Prostate gland (tissue), 2 donors: ENCODE data around the gene ZNF587B. TPM values are rescaled to one million over a fixed set of nuclear protein-coding genes. Genes with fewer than 3 reads are reported as not detected.
"Not testable (repeated sequence)": the region's sequence is repeated elsewhere in the genome, so short reads cannot be mapped to it uniquely, and the experiment has no call there.

Experiments
- DNase-seq: peaks from one replicate; pipeline ENCODE4 v3.0.0-alpha.2; 2019; ENCODE audit warnings: low spot score
- H3K27ac ChIP-seq, 2 donors: fragments of 200-600 bp; sonication (generic); 2 replicates each; pipeline ENCODE4 v1.5.1; 2017 to 2019
- H3K27me3 ChIP-seq: fragments of 200-600 bp; sonication (generic); replicated peaks from 2 replicates; pipeline ENCODE4 v1.5.1; 2019; ENCODE audit not compliant: insufficient read depth
- H3K36me3 ChIP-seq, 2 donors: fragments of 200-600 bp; sonication (generic); 1 replicate in 1 of 2; 2 replicates in 1 of 2; pipeline versions ENCODE4 v1.5.1 to v1.8.1; 2017 to 2019
- H3K4me1 ChIP-seq: fragments of 200-600 bp; sonication (generic); replicated peaks from 2 replicates; pipeline ENCODE4 v1.5.1; 2019
- H3K4me3 ChIP-seq, 2 donors: fragments of 200-600 bp; sonication (generic); 2 replicates each; pipeline ENCODE4 v1.5.1; 2017 to 2019
- H3K9me3 ChIP-seq: fragments of 200-600 bp; sonication (generic); 2 replicates; pipeline ENCODE4 v1.5.1; 2017
- CTCF ChIP-seq, 4 experiments: fragments of 200-600 bp in 2 of 4; fragments of 450-650 bp in 2 of 4; sonication (generic) in 2 of 4; IDR thresholded peaks; 1 replicate in 3 of 4; 2 replicates in 1 of 4; pipeline ENCODE4 v1.5.1; 2016 to 2019; ENCODE audit warnings: antibody characterized with exemption in 4 of 4, mild to moderate bottlenecking in 2 of 4, moderate library complexity in 2 of 4
- POLR2A ChIP-seq: fragments of 450-650 bp; IDR thresholded peaks from one replicate; pipeline ENCODE4 v1.6.1; 2016; ENCODE audit warnings: antibody characterized with exemption, mild to moderate bottlenecking
- POLR2AphosphoS5 ChIP-seq: sonication (generic); formaldehyde crosslinking; IDR thresholded peaks from one replicate; pipeline ENCODE4 v1.6.1; 2017; ENCODE audit warnings: antibody characterized with exemption
- WGBS: methylation state at CpG from one replicate; pipeline ENCODE4 v1.1.5; 2018; 5-methylcytosine and 5-hydroxymethylcytosine counted together
- intact Hi-C: fragments of 100-400 bp; cut with DNase I; formaldehyde crosslinking; loops from one replicate; pipeline ENCODE4 v1.14.2; 2022
- total RNA-seq, 2 donors: library from RNA; depleted of rRNA; stranded (reverse); fragments of >200 nt; gene quantifications; one replicate each; pipeline ENCODE4 v1.1.0, GENCODE V29; 2016

Gene ZNF587B
- total RNA-seq, 2 donors from 2014 or later = 21.1 to 23.5 TPM

GRCh38 chr19:57849666-57850473, 19.8 kb downstream of the ZNF587B start, which contains the start of gene ZNF587:
ZNF587 (plus strand) TSS chr19:57849859; CDS start chr19:57850039, 180 bp downstream.
- TF ChIP-seq POLR2A (peak; percentile 11), POLR2AphosphoS5 (peak; percentile 90)
- Histone ChIP-seq H3K27ac (peak within 1 kb of the TSS; percentile 77 to 79), H3K4me3 (peak within 1 kb of the TSS; percentile 50 to 74)
- H3K9me3 ChIP-seq, H3K27me3 ChIP-seq, intact Hi-C loops, H3K36me3 ChIP-seq, H3K4me1 ChIP-seq: not testable (repeated sequence)
- peak; percentile 79 for DNase-seq
- 1% methylated on average over 42 of the region's 42 CpGs for WGBS

DNA sequence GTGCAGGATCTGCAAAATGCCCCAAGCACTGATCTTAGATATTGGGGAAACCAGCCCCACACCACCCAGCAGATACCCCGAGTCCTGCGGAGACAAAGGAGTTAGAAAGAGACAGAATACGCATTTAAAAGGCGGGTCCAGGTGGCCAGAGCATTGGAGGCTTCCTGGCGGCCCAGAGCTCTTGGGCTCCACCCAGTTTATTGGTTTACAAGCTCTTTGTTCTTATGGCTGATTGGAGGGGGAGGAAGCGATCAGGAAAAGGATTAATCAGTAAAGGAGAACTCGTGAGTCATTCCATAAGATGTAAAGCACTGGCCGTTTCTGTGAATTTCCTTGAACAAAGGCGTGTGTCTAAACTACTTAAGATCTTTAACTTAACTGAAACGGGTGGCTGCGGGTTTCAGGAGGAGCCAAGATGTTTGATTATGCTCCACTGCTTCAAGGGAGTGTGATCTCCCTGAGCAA, 20.5 kb downstream of the ZNF587B start:
- Histone ChIP-seq H3K9me3 (no peaks in the 10 kb centered on the region), H3K4me1 (no peaks in the 10 kb centered on the region), H3K27me3 (no peaks in the 10 kb centered on the region), H3K27ac (peak overlapping the region; percentile 77 to 79), H3K4me3 (peak overlapping the region; percentile 50 to 74), H3K36me3 (no peaks in the 10 kb centered on the region)
- WGBS = 11% methylated on average over 11 of the region's 11 CpGs
- TF ChIP-seq POLR2AphosphoS5 = no peak
- no peak for TF ChIP-seq CTCF (IDR thresholded peaks at IDR 0.05)
- TF ChIP-seq POLR2A = no peak
- peak; percentile 30 for DNase-seq
- intact Hi-C loops = no loop called here

GRCh38 chr19:57851812-57852603, 21.9 kb downstream of the ZNF587B start:
- H3K36me3 ChIP-seq, DNase-seq, intact Hi-C loops, H3K4me1 ChIP-seq, H3K4me3 ChIP-seq, H3K27ac ChIP-seq, H3K9me3 ChIP-seq, H3K27me3 ChIP-seq: not testable (repeated sequence)
- 80% methylated on average over 6 of the region's 6 CpGs for WGBS

DNA sequence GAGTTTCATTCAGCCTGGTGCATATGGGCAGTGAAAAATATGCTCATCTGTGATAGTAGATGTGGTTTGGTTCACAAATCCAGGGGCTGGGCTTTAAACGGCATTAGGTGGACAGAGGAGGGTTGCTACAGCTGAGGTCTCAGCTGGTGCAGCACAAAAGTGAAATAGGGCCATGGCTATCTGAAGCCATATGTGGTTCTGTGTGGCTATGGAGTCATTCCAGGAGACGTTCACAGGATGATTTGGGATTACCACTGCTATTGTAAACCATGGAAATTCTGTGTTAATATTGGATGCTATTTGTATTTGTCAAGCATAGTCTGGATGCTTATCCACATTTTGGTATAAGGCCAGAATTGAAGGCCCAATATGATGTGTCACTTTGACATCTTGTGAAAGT, 24.0 kb downstream of the ZNF587B start:
- H3K4me1 ChIP-seq, H3K4me3 ChIP-seq, DNase-seq, H3K36me3 ChIP-seq, intact Hi-C loops, H3K9me3 ChIP-seq, H3K27ac ChIP-seq, H3K27me3 ChIP-seq: not testable (repeated sequence)
- 83% methylated on average over 2 of the region's 2 CpGs for WGBS

GRCh38 chr19:57862351-57862750, 32.3 kb downstream of the ZNF587B start:
- not testable (repeated sequence) for H3K27ac ChIP-seq, H3K9me3 ChIP-seq
- 93% methylated on average over 3 of the region's 3 CpGs for WGBS

DNA sequence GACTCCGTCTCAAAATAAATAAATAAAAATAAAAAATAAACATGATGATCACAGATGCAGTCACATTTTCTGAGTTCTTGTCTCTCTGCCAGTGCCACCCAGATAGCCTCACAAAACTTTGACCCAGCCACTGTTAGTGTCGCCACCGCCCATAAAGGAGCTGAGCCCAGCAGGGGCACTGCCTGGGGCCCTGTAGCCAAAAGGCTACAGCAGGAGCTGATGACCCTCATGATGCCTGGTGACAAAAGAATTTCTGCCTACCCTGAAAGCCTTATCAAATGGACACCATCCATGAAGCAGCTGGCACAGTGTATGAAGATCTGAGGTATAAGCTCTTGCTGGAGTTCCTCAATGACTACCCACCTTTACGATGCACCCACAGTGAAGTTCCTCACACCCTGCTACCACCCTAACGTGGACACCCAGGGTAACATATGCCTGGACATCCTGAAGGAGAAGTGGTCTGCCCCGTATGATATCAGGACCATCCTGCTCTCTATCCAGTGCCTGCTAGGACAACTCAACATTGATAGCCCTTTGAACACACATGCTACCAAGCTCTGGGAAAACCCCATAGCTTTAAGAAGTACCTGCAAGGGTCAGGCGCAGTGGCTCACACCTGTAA, 37.9 kb downstream of the ZNF587B start:
- H3K36me3 ChIP-seq = peaks cover 3 to 25% of the 10 kb centered on the region in 2 donors

More at GRCh38 chr19:57862351-57862750, 32.3 kb downstream of the ZNF587B start:
- DNase-seq, H3K4me1 ChIP-seq, intact Hi-C loops, H3K27me3 ChIP-seq, H3K4me3 ChIP-seq: not testable (repeated sequence)
- H3K36me3 ChIP-seq = peaks cover 7 to 32% of the 10 kb centered on the region in 2 donors

DNA sequence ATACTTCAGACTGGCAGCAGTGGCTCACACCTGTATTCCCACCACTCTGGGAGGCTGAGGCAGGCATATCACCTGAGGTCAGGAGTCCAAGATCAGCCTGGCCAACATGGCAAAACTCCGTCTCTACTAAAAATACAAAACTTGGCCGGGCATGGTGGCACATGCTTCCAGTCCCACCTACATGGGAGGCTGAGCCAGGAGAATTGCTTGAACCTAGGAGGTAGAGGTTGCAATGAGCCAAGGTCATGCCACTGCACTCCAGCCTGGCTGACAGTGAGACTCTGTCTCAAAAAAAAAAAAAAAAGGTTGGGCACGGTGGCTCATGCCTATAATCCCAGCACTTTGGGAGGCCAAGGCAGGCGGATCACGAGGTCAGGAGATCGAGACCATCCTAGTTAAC, 39.6 kb downstream of the ZNF587B start:
- H3K27me3 ChIP-seq, DNase-seq, H3K9me3 ChIP-seq, intact Hi-C loops, H3K4me1 ChIP-seq, H3K4me3 ChIP-seq, H3K27ac ChIP-seq: not testable (repeated sequence)
- 93% methylated on average over 6 of the region's 6 CpGs for WGBS
- peaks cover 0 to 20% of the 10 kb centered on the region in 2 donors for H3K36me3 ChIP-seq

More for the DNA sequence above, 37.9 kb downstream of the ZNF587B start:
- DNase-seq = no peak
- TF ChIP-seq CTCF (IDR thresholded peaks at IDR 0.05) (no peak), POLR2A (no peak)
- 92% methylated on average over 7 of the region's 7 CpGs for WGBS
- H3K27ac ChIP-seq = no peak overlapping the region
- H3K27me3 ChIP-seq = no peaks in the 10 kb centered on the region
- H3K4me1 ChIP-seq = no peaks in the 10 kb centered on the region
- H3K9me3 ChIP-seq = no peaks in the 10 kb centered on the region
- intact Hi-C loops = no loop called here
- H3K4me3 ChIP-seq = no peak overlapping the region
